Muscle layer of colon (tissue), 2 donors: ENCODE measurements around the gene TAF10.

Experiments
- H3K27ac ChIP-seq: one replicate; pipeline ENCODE4 v1.7.0; 2013; ENCODE audit warnings: low read depth, mild to moderate bottlenecking, low read length, moderate library complexity
- H3K27me3 ChIP-seq, 2 donors: one replicate each; pipeline ENCODE4 v1.7.0; 2013; ENCODE audit warnings: low read length in 2 of 2, mild to moderate bottlenecking in 2 of 2; ENCODE audit not compliant: insufficient read depth in 2 of 2, control insufficient read depth in 1 of 2
- H3K36me3 ChIP-seq: one replicate; pipeline ENCODE4 v1.7.0; 2013; ENCODE audit warnings: mild to moderate bottlenecking, low read length; ENCODE audit not compliant: insufficient read depth
- H3K4me1 ChIP-seq: one replicate; pipeline ENCODE4 v1.7.0; 2013; ENCODE audit warnings: mild to moderate bottlenecking, low read length; ENCODE audit not compliant: insufficient read depth
- H3K4me3 ChIP-seq, 2 donors: one replicate each; pipeline ENCODE4 v1.7.0; 2013; ENCODE audit warnings: low read length in 2 of 2, low read depth in 1 of 2, mild to moderate bottlenecking in 1 of 2, moderate library complexity in 1 of 2
- H3K9ac ChIP-seq: one replicate; pipeline ENCODE4 v1.7.0; 2013; ENCODE audit warnings: low read length
- H3K9me3 ChIP-seq: one replicate; pipeline ENCODE4 v1.7.0; 2013; ENCODE audit warnings: mild to moderate bottlenecking, low read length
- donor health status: abdominal sarcoma.
- donor health status: Adenocarcinoma of cecum.

TAF10 gene

DNA sequence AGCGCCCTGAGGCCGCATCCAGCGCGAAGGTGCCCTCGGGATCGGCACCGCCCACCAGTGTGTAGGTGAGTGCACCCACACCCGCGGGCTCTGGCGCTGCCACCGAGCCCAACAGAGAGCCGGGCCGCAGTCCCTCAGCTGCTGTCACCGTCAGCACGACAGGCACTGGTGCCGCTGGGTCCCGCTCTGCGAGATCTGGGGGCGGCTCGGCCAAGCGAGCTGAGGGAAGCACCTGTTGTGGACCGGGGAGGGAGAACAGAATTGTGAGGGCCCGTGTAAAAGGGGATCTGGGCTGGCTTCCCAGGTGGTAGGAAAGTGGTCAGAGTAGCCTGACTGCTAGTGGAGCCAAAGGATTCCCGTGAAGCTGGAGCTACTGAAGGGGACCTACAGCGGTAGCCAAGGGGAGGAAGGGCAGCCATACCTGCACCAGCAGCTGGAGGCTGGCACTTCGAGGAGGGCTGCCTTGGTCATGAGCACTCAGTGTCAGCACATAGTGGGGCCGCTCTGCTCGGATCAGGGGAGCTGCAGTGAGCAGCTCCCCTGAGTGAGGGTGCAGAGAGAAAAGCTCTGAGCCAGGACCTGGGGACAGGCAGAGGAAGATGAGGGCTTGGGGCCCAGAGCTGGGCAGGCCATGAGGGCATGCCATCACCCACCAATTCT, 18.7 kb upstream of the TAF10 start:
- H3K27me3 ChIP-seq: no peaks in the 10 kb centered on the region
- H3K9ac ChIP-seq: no peak overlapping the region
- no peaks in the 10 kb centered on the region for H3K9me3 ChIP-seq
- H3K27ac ChIP-seq: no peak overlapping the region
- H3K36me3 ChIP-seq: peaks cover 76% of the 10 kb centered on the region
- H3K4me3 ChIP-seq: no peak overlapping the region
- peaks cover 13% of the 10 kb centered on the region for H3K4me1 ChIP-seq

DNA sequence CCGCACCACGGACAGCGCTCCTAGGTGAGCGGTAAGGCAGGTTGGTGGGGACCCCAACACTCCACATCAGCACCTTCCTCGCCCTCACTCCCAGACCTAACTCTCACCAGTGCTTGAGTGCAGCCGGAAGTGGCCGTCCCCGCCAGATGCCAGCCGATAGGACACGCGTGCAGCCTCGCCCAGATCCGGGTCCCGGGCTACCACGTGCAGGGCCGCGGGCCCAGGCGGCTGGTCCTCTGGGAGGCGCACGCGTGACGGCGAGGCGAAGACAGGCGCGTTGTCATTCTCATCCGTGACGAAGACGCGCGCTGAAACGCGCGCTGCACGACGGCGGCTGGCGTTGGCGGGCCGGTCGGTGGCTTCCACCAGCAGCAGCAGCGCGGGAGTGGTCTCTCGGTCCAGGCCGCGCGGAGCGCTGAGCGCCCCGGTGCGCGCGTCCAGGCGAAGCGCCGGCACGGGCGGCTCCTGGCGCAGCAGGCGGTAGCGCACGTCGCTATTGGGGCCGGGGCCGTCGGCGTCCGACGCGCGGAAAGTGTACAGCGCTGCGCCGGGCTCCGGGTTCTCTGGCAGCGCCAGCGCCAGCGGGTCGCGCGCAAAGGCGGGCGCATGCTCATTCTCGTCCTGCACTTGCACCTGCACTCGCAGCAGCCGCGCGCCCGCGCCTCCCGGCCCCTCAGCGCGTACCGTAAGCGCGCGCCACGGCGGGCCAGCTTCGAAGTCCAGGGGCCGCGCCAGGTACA, 18.0 kb upstream of the TAF10 start:
- H3K4me3 ChIP-seq: no peak overlapping the region
- H3K36me3 ChIP-seq: peaks cover 83% of the 10 kb centered on the region
- H3K9ac ChIP-seq: no peak overlapping the region
- H3K27ac ChIP-seq: no peak overlapping the region
- no peaks in the 10 kb centered on the region for H3K27me3 ChIP-seq
- H3K9me3 ChIP-seq: no peaks in the 10 kb centered on the region
- peaks cover 6% of the 10 kb centered on the region for H3K4me1 ChIP-seq

DNA sequence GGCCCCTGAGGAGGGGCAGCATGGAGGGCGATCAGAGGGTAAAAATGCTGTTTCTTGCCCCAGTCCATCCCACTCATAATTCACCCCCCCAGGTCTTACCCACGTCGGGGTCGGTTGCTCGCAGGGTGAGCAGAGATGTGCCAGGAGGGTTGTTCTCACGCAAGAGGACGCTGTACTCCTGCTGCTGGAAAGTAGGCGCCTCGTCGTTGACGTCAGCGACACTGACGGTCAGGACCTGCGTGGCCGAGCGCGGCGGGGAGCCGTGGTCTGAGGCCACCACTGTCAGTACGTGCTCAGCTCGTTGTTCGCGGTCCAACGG, 17.5 kb upstream of the TAF10 start:
- H3K4me3 ChIP-seq: no peak overlapping the region
- H3K9ac ChIP-seq: no peak overlapping the region
- H3K27ac ChIP-seq: no peak overlapping the region
- H3K36me3 ChIP-seq: peaks cover 88% of the 10 kb centered on the region
- H3K27me3 ChIP-seq: no peaks in the 10 kb centered on the region
- no peaks in the 10 kb centered on the region for H3K9me3 ChIP-seq
- peaks cover under 1% of the 10 kb centered on the region for H3K4me1 ChIP-seq

DNA sequence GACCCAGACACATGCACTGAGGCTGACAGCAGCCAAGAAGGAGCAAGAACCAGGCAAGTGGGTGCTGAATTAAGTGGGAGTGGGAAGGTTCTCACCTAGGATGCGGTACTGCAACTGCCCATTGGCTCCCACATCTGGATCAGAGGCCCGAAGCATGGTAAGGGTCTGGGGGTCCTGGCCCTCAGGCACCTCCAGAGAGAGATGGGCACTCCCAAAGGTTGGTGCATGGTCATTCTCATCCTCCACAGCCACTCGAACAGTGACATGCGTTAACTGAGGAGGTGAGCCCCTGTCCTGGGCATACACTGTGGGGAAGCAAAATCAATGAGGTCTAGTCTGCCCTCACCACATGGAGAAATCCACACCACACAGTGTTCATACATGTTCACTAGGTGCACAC, 16.5 kb upstream of the TAF10 start:
- H3K36me3 ChIP-seq: peaks cover 90% of the 10 kb centered on the region
- no peaks in the 10 kb centered on the region for H3K4me1 ChIP-seq
- H3K27ac ChIP-seq: no peak overlapping the region
- no peak overlapping the region for H3K4me3 ChIP-seq
- no peak overlapping the region for H3K9ac ChIP-seq
- no peaks in the 10 kb centered on the region for H3K9me3 ChIP-seq
- no peaks in the 10 kb centered on the region for H3K27me3 ChIP-seq

DNA sequence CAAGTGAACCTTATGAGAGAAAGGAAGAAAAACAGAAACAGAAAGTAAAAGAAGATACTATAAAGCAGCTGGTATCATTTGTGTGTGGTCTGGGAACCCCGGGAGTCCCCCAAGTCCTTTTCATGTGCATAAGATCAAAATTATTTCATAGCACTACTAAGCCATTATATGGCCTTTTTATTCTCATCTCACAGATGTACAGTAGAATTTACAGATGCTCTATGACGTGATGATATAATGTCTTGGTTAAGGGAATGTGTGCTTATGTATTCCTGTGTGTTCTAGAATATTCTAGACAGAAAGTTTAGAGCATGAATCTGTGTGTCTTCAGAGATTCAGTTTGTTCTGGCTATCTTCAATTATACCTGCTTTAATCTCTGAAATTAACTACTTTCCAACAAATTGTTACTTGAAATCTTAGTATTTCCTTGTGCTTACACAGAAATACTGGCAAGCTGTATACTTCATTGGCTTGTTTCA, 15.8 kb upstream of the TAF10 start:
- Histone ChIP-seq H3K4me3 (no peak overlapping the region), H3K27ac (no peak overlapping the region), H3K9ac (no peak overlapping the region), H3K9me3 (no peaks in the 10 kb centered on the region), H3K36me3 (peaks cover 83% of the 10 kb centered on the region), H3K27me3 (no peaks in the 10 kb centered on the region), H3K4me1 (no peaks in the 10 kb centered on the region)

DNA sequence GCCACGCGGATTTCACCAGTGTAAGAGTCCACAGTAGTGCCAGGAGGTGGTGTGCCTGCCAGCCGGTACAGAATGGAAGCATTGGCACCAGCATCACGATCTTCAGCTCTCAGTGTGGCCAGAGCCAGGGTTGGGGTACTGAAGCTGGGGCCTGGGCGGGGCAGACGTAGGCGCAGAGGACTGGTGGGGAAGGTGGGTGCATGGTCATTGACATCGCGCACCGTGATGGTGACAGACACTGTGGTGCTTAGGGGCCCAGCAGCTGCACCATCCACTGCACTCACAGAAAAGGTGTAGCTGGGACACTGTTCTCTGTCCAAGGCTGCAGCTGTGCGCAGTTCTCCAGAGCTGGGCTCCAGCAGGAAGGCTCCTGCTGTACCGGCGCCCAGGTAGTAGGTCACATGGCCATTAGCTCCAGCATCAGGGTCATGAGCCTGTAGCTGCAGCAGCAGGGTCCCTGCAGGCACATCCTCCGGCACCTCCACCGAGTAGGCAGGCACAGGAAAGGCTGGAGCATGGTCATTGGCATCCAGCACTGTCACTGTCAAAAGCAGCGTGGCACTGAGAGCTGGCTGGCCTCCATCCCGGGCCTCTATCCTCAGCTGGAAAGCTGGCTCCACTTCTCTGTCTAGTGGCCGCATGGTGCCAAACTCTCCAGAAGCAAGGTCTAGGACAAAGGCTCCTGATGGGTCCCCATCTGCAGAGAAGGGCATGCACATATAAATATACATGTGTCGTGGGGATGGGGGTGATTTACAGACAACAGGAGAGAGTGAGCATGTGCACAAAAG, 15.2 kb upstream of the TAF10 start:
- Histone ChIP-seq H3K27ac (no peak overlapping the region), H3K9me3 (no peaks in the 10 kb centered on the region), H3K9ac (no peak overlapping the region), H3K36me3 (peaks cover 77% of the 10 kb centered on the region), H3K4me1 (no peaks in the 10 kb centered on the region), H3K4me3 (no peak overlapping the region), H3K27me3 (no peaks in the 10 kb centered on the region)

DNA sequence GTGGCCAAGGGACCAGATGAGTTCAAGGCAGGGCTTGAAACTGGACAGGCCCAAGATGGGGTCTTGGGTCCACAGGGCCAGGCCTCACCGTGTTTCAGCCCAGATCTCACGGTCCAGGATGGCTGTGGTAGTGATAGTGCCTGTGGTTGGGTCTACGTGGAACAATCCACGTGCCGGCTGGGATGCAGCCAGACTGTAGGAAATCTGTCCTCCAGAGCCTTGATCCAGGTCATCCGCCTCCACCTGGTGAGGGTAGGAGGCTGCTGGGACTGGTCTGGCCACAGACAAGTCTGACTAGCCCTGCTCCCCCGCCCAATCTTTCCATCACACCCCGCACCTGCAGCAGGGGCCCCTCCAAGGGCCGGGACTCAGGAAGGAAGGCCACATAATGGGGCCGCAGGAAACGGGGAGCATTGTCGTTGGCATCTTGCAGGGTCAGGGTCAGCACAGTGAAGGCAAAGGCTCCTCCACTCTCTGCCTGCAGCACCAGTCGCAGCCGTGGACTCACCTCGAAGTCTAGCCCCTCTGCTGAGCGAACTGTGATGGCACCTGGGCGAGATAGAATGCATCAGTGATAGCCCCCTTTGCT, 13.9 kb upstream of the TAF10 start:
- Histone ChIP-seq H3K4me3 (no peak overlapping the region), H3K36me3 (peaks cover 64% of the 10 kb centered on the region), H3K9ac (no peak overlapping the region), H3K9me3 (no peaks in the 10 kb centered on the region), H3K27ac (no peak overlapping the region), H3K4me1 (no peaks in the 10 kb centered on the region), H3K27me3 (no peaks in the 10 kb centered on the region)

DNA sequence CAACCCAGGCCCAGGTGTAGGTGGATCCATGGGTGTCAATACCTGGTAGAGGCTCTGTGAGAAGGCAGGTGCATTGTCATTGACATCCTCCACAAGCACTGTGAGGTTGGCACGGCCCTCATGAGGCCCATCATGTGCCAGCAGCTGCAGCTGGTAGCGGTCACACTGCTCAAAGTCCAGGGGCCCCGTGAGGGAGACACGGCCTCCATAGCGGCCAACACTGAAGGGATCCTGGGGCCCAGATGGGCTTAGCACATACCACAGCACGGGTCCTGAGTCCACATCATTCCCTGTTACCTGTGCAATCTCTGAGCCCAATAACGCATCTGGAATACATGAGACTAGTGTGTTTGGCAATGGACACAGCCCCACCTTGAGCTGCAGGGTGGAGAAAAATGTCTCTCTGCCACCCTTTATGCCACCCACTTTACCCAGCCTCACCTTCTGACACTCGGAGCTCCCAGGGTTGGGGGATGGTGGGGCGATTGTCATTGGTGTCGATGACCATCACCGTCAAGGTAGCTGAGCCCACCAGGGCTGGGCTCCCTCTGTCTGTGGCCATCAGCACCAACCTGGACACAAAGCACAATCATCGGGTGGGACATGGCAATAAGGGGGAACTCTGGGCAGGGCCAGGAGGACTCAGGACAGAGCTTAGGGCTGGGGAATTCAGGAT, 13.3 kb upstream of the TAF10 start:
- Histone ChIP-seq H3K9me3 (no peaks in the 10 kb centered on the region), H3K36me3 (peaks cover 61% of the 10 kb centered on the region), H3K4me1 (no peaks in the 10 kb centered on the region), H3K4me3 (no peak overlapping the region), H3K9ac (no peak overlapping the region), H3K27ac (no peak overlapping the region), H3K27me3 (no peaks in the 10 kb centered on the region)

DNA sequence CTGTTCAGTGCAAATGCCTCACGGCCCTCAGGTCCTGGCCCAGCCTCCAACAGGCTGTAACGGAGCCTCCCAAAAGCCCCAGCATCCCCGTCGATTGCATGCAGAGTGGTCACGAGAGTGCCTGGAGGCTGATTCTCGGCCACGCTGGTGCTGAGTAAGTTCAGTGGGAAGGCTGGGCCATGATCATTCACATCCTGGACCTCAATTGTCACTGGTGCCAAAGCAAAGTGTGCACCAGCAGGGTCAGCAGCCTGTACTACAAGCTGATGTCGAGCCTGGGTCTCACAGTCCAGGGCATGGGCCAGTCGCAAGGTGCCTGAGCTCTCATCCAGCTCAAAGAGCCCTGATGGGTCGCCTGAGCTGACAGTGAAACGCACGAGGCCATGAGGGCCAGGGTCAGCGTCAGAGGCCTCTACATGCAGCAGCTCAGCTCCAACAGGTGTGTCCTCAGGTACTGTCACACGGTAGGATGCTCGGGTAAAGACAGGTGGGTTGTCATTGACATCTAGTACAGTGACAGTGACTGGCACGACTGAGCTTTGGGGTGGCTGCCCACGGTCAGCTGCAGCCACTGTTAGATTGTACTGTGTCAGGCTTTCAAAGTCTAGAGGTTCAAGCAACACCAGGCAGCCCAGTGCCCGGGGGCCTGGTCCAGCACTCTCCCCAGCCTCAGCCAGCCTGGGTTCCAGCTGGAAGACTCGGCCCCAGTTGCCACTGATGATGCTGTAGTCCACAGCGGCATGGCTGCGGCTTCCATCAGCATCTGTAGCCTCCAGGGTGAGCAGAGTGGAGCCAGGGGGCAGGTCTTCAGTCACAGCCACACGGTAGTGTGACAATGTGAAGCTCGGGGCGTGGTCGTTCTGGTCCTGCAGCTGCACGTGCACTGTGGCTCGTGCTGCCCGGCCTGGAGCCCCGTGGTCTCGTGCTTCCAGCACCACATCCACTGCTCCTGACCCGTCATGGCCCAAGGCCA, 11.7 kb upstream of the TAF10 start:
- H3K36me3 ChIP-seq: peaks cover 47% of the 10 kb centered on the region
- H3K27ac ChIP-seq: no peak overlapping the region
- peaks cover 9% of the 10 kb centered on the region for H3K4me1 ChIP-seq
- no peaks in the 10 kb centered on the region for H3K27me3 ChIP-seq
- H3K4me3 ChIP-seq: no peak overlapping the region
- no peak overlapping the region for H3K9ac ChIP-seq
- H3K9me3 ChIP-seq: no peaks in the 10 kb centered on the region
